GM12801 (cell line): Measurements from ENCODE around the gene MON2.

ENCODE experiments used
- TF ChIP-seq, protein P1 (sequence below): IDR thresholded peaks from one replicate; pipeline ENCODE4 v1.5.1; 2011; ENCODE audit warnings: control low read depth; ENCODE audit not compliant: insufficient read length; ENCODE audit errors: extremely low read depth

MON2 gene

DNA sequence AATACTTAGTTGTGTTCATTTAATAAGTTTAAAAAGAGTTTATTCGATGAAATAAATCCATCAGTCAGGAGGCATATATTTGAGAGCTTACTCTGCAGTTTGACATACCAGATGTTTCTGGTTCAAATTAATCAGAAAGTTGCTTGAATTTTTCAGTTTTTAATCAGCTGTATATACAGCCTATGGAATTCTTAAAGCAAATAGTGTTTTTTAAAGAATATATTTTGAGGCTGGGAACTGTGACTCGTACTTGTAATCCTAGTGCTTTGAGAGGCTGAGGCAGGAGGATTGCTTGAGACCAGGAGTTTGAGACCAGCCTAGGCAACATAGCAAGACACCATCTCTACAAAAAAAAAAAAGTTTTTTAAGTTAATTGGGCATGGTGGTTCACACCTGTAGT lies 112.1 kb downstream of the MON2 start:
- TF ChIP-seq, protein P1, sequence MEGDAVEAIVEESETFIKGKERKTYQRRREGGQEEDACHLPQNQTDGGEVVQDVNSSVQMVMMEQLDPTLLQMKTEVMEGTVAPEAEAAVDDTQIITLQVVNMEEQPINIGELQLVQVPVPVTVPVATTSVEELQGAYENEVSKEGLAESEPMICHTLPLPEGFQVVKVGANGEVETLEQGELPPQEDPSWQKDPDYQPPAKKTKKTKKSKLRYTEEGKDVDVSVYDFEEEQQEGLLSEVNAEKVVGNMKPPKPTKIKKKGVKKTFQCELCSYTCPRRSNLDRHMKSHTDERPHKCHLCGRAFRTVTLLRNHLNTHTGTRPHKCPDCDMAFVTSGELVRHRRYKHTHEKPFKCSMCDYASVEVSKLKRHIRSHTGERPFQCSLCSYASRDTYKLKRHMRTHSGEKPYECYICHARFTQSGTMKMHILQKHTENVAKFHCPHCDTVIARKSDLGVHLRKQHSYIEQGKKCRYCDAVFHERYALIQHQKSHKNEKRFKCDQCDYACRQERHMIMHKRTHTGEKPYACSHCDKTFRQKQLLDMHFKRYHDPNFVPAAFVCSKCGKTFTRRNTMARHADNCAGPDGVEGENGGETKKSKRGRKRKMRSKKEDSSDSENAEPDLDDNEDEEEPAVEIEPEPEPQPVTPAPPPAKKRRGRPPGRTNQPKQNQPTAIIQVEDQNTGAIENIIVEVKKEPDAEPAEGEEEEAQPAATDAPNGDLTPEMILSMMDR, result no peak

DNA sequence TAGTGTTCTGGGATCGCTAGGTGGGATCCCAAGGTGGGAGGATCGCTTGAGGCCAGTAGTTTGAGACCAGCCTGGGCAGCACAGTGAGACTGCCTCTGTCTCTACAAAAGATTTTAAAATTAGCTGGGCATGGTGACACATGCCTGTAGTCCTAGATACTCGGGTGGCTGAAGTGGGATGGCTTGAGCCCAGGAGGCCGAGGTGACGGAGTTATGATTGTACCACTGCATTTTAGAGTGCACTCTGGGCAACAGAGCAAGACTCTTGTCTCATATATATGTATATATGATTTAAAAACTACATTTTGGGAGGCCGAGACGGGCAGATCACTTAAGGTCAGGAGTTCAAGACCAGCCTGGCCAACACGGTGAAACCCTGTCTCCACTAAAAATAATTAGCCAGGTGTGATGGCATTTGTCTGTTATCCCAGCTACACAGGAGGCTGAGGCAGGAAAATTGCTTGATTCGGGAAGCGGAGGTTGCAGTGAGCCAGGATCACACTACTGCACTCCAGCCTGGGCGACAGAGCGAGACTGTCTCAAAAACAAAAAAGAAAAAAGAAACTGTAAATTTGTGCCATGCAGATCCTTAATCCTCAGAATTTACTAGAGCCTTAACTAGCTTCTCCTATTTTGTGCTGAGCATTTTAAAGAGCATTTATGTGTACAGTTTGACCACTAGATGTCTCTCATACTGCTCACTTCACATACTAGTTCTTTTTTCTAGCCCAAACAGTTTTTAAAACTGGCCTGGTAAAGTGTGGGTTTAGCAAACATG lies 114.8 kb downstream of the MON2 start:
- TF ChIP-seq, protein P1, result no peak

DNA sequence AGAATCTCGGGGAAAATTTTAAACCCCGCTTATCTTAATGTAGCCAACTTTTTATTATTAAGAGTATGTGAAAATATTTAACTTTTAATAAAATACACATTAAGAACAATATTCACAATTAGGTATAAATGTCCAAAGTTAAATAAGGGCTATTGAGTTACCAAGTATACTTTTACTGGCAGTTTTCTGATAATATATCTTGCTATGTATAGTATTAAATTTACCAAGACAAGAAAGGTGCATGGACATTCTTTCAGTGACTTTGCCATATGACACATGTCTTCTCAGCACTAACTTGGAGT lies 115.4 kb downstream of the MON2 start:
- TF ChIP-seq, protein P1, result no peak

DNA sequence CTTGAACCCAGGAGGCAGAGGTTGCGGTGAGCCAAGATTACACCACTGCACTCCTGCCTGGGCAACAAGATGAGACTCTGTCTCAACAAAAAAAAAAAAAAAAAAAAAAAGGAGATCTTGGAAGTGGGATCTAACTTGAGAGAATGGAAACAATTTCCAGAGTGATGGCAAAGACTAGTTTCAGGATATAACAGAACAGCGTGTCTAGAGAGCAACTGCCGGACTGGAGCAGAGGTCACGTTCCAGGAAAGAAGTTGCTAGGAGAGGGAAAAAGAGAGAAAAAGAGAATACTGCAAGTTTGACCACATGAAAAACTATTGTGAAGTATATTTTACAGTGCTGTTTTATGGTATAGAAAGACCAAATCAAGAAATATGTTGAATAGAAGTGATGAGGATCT lies 118.0 kb downstream of the MON2 start:
- TF ChIP-seq, protein P1, result no peak

DNA sequence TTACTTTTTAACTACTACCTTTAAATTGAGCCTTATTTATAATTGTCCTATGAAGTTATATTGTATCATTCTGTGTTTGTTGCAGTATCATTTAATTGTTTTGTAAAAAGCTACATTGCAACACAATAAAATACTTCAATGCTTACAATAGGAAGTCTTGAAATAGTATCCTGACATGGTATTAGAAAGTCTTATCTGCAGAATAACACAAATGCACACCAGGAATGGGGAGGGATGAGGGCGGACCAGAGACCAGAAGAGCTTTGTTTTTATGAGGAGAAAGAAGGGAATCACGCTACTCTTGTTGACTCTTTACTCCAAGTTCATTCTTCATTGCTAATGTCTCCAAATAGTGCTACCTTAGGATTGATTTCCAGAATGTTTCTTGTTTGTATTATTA lies 120.2 kb downstream of the MON2 start:
- TF ChIP-seq, protein P1, result no peak

DNA sequence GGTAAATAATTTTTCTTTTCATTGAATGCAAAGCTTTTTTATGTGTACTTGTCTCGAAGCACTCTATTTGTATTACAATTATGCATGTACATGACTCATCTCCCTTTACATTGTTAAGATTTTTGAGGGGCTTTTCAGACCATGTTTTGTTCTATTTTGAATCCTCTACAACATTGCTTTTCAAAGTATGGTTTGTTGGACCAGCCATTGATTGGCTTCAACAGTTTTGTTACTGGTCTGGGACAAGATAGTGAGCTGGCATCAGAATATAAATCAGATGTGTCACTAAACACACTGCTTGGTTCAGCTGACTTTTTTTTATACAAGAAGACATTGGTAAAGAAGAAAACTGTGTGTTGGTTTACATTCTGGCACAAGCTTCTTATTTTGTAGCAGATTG lies 122.3 kb downstream of the MON2 start:
- TF ChIP-seq, protein P1, result no peak

DNA sequence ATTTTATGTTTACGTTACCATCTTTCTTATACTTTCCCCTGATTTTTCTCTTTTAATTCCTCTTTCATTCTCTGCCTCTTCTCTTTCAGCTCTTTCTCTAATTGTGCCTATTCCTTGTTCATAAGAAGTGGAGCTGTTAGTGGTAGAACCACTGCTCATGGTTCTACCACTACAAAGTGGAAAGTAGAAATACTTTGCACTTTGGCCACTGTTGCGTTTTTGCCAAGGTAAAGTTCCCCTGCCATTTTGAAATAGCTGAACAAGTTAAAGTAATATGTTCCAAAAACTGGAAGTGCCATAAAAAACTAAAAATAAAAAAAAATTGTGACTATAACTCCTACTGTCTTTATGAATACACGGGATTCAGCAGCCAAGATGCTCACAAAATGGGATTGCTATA lies 130.6 kb downstream of the MON2 start:
- TF ChIP-seq, protein P1, result no peak
